AG09309 (cell line): ENCODE results near the gene IMP3.
"Not testable (repeated sequence)": the region's sequence is repeated elsewhere in the genome, so short reads cannot be mapped to it uniquely, and the experiment has no call there.

ENCODE experiments used
- DNase-seq: peaks from one replicate; pipeline ENCODE4 v3.0.0-alpha.2; 2010; ENCODE audit warnings: low read depth
- H3K4me3 ChIP-seq: 2 replicates; pipeline ENCODE4 v1.5.1; 2011; ENCODE audit warnings: mild to moderate bottlenecking, low read depth, low read length, moderate library complexity; ENCODE audit not compliant: control insufficient read depth
- CTCF ChIP-seq: IDR thresholded peaks from 2 replicates; pipeline ENCODE4 v1.5.1; 2011; ENCODE audit warnings: mild to moderate bottlenecking, low read depth, low read length, inconsistent platforms; ENCODE audit not compliant: insufficient read depth, control insufficient read depth; ENCODE audit errors: missing control alignments

Gene IMP3

GRCh38 chr15:75644376-75644775 is 4.4 kb upstream of the IMP3 start:
- no peak for DNase-seq
- H3K4me3 ChIP-seq: no peak overlapping the region
- no peak for TF ChIP-seq CTCF

- TF ChIP-seq CTCF: no peak
- no peak overlapping the region for H3K4me3 ChIP-seq
- DNase-seq: no peak
These were observed 1.6 kb upstream of the IMP3 start for GRCh38 chr15:75641603-75642002.

- no peak for TF ChIP-seq CTCF
- H3K4me3 ChIP-seq: no peak overlapping the region
- no peak for DNase-seq
These were observed 1.1 kb upstream of the IMP3 start for GRCh38 chr15:75641179-75641503.

DNA sequence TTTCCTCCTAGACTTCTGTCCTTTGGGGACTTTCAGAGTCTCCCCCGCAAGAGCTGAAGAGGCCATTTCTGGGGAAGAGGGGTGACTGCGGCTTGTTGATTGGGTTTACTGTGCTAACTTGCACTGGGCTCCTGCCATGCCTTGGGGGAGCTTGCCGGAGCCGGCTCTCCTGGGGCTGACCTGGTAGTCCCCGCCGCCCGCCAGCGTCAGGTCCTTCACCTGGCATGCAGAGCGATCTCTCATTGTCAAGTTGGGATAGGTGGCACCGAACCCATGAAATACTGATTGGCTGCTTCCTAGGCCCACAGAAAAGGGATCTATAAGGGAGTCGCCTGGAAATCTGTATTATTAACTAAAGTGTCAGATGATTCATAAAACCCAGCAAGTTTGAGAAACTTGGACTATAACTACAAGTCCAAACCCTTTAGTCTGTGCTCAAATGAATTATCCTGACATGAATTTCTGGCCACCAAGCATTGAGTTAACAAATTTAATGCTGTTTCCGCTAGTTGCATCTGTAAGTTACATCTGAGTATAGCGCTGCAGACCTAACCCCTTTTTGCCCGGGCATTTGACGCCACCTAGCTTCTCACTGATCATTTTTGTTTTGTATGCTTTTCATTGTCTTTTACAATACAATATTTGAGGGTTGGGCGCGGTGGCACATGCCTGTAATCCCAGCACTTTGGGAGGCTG is 607 bp upstream of the IMP3 start:
- TF ChIP-seq CTCF: no peak

DNA sequence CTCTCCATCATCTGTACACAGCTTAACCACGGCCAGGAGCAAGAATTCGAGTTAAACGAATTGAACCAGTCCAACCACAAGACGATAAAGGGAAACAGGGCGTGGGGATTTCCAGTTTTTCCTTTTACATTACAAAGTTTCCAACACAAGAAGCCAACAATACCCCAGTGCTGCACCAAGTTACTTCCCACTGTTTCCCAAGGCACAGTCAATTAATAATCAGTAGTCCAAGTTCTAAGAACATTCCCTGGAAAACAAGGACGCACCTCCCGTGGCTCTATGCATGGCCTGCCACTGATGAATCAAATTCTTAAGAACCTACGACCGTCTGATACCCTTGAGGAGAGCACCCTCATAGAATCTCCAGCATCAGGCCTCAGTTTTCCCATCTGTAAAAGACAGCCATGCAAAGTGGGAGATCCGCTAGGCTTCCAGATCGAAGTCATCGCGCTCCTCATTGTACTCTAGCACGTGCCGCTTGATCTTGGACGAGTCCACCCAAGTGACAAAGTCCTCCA is 774 bp downstream of the IMP3 start:
- no peak for TF ChIP-seq CTCF

More for the DNA sequence above, 607 bp upstream of the IMP3 start:
- DNase-seq: no peak
- peak overlapping the region; percentile 87 for H3K4me3 ChIP-seq

DNA sequence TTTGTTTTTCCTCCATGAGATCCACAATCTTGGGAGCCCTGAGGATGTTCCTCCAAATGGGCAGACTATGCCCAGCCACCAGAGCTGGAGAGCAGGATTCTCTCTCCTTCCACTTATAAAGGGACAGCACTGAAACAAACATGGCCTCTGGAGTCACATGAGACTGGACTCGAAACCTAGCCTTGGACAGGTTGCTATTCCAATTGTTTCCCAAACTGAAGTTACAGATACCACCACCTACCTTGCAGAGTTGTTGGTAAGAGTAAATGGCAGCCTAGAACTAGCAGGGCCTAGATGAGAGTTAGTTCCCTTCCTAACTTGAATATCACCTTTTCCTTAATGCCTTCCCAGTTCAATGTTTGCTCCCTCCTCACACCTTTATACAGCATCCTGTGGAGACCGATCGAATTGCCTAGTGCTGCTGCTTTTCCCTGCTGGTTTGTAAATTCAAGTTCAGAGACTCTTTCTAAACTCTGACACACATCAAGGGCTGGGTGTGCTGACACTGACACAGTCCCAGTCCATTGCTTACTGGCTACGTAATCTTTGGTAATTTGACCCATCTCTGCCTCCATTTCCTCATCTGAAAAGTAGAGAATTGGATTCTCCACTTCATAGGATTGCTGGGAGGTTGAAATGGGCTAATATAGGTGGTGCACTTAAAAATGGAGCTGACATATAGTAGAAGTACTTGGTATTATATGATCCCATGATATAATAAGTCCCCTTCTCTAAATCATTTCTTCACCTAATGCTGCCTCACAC is 2.6 kb downstream of the IMP3 start:
- no peak overlapping the region; the same call in 1 of the 2 replicates for H3K4me3 ChIP-seq
- TF ChIP-seq CTCF: no peak
- DNase-seq: no peak

More for the DNA sequence above, 774 bp downstream of the IMP3 start:
- H3K4me3 ChIP-seq: peak overlapping the region; percentile 87
- DNase-seq: no peak

DNA sequence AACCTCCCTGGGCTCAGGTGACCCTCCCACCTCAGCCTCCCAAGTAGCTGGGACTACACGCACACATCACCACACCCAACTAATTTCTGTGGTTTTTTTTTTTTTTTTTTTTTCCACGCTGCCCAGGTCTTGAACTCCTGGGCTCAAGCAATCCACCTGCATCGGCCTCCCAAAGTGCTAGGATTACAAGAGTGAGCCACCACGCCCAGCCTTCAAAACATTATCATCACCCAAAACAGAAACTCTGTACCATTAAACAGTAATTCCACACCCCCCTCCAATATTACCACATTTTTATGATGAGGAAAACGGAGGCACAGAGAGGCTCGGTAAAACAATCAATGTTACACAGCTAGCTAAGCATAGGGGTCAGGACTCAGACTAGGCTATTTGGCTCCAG is 4.0 kb downstream of the IMP3 start:
- DNase-seq: no peak
- no peak overlapping the region for H3K4me3 ChIP-seq
- TF ChIP-seq CTCF: no peak

DNA sequence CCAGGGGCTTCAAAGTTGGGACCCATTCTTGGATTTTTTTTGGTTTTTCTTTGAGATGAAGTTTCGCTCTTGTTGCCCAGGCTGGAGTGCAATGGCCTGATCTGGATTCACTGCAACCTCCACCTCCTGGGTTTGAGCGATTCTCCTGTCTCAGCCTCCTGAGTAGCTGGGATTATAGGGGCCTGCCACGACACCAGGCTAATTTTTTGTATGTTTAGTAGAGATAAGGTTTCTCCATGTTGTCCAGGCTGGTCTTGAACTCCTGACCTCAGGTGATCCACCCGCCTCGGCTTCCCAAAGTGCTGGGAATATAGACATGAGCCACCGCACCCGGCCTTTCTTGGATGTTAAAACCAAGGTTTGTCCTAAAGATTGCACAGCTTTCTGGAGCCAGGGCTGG is 6.1 kb downstream of the IMP3 start:
- DNase-seq, H3K4me3 ChIP-seq: not testable (repeated sequence)
